GM12873 (cell line): ENCODE measurements around the gene AKT1.

Experiments
- TF ChIP-seq, protein P1 (sequence below): IDR thresholded peaks from 2 replicates; pipeline ENCODE4 v1.5.1; 2012; ENCODE audit warnings: low read depth, mild to moderate bottlenecking, moderate library complexity, low read length, control low read depth; ENCODE audit not compliant: insufficient read depth; ENCODE audit errors: missing control alignments

Gene AKT1

DNA sequence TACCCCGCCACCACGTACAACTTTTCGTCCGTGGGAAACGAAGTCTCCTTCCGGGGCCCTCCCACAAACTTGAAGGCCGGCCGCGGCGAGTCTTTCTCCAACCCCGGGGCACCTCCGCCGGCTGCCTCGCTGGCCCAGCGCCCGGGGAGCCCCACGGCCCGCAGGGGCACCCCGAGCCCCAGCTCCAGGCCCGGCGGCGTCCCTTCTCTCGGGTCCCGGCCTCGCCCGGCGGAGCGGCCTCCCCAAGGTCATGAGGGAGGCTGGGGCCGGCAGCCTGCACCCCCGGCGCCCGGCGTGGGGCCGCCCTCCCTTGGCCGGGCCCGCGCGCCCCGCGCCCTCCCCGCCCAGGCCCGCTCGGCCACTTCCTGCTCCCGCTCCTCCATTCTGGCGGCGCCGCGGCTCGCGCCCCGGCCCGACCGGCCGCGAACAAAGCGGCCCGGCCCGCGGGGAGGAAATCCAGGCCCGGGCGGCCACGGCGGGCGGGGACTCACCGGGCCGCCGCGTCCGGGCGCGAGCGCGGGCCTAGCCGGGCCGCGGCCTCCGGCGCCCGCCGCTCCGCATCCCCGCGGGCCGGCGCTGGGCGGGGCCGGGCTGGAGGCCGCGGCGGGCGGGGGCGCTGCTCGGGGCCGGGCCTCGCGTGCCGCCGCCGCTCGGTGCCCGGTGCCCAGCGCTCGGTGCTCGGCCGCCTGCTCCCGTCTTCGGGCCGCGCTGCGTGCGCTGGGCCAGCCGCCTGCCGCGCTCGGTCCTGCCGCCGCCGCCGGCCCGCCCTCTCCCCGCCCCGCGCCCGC lies at the start of gene AKT1:
Gene AKT1 (minus strand): TSS at position 756 of the 788 bp plus-strand sequence. CDS start 3,105 bp downstream, outside the sequence.
- TF ChIP-seq, protein P1, sequence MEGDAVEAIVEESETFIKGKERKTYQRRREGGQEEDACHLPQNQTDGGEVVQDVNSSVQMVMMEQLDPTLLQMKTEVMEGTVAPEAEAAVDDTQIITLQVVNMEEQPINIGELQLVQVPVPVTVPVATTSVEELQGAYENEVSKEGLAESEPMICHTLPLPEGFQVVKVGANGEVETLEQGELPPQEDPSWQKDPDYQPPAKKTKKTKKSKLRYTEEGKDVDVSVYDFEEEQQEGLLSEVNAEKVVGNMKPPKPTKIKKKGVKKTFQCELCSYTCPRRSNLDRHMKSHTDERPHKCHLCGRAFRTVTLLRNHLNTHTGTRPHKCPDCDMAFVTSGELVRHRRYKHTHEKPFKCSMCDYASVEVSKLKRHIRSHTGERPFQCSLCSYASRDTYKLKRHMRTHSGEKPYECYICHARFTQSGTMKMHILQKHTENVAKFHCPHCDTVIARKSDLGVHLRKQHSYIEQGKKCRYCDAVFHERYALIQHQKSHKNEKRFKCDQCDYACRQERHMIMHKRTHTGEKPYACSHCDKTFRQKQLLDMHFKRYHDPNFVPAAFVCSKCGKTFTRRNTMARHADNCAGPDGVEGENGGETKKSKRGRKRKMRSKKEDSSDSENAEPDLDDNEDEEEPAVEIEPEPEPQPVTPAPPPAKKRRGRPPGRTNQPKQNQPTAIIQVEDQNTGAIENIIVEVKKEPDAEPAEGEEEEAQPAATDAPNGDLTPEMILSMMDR, result no peak

- TF ChIP-seq, protein P1, result no peak
Observed at GRCh38 chr14:104845033-104845666, 49.6 kb upstream of the AKT1 start.

DNA sequence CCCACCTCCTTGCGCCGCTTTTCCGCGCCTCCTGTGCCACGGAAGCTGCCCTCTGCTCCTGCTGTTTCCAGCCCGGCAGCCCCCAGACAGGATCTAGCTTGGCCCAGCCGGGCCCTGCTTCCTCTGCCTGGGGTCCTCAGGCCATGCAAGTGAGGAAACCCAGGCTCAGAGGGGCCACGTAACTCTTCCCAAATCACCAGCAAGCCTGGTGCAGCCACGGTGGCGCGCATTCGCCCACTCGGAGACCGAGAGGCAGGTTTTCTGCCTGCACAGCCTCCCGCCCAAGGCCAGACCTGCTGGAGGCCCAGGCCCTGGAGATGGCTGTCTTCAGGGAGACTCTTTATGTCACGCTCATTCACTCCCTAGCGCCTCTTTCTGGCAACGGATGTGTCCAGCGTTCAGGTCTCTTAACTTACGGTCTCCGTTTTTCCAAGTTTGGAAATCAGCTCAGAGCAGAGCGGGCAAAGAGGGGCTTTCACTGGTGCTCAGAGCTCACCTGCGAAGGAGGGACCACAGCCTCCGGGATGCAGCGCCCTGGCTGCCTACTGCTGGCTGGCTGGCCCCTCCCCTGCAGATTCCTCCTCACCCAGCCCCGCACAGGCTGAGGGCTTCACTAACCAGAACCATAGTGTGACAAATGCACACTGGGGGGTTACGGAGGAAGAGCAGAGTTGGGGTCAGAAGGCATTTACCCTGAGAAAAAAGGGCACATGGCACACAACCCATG lies 48.9 kb upstream of the AKT1 start:
- TF ChIP-seq, protein P1, result no peak

DNA sequence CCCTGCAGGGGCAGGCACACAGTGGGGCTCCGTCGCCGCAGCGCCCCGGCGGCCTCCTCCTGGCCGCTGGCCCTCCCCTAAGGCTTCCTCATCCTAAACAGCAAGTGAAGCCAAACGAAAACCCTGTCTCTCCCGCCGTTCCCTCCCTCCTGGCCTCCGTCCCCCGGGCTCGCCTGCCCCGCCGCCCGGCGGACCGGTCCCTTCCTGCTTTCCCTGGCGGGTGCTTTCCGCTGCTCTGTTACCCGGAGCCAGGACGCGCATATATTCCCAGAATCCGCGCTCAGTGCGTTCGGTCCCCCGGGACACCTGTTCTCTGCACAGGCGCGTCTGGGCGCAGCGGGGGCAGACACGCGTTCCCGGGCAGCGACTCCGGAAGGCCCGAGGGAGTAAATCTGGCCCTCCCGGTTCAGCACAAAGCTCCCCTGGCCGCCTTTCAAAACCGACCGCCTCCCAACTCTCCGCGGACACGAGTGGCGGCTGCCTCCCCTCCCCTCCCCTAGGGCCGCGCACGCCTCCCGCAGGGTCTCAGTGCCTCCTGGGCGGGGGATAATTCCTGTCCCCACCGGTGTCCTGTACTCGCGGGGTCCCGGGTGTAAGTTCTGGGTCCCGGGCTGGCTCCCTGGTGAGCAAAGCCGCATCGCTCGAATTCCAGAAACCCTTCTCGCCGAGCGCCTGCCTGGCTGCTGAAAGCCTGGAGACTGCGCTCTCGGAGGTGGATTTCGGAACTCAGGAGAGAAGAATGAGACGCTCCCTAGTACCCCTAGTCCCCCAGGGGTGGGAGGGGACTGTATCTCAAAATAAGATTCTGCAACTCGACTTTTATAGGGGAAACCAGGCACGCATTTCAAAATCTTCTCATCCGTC lies 48.1 kb upstream of the AKT1 start:
- TF ChIP-seq, protein P1, result no peak

DNA sequence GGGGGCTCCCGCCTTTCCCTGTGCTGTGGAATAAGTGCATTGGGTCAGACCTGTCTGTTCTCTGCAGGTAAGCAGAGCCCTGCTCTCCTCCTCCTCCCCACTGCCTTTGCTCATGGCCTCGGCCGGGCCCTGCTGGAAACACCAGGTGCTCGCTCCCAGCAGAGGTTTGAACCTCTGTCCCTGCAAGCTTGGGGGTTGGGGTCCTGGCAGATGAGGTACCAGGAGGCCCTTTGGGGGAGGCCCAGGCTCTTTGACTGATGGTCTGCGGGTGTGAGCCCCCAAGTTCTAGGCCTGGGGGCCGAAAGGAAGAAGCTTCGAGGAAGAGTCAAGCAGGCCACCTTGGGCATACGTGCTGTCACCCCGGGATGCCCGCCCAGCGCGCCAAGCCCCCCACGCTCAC lies 47.5 kb upstream of the AKT1 start:
- TF ChIP-seq, protein P1, result no peak

GRCh38 chr14:104841730-104842129 lies 46.2 kb upstream of the AKT1 start:
- TF ChIP-seq, protein P1, result no peak
